Stimulated activated CD8-positive, alpha-beta memory T cell treated with anti-CD3 and anti-CD28 coated beads, Interleukin-4, amount 100 ng/mL, for 1 hour (primary cell): ENCODE data around the gene PTPN14.

Experiments
- DNase-seq, 2 donors: peaks; one replicate each; pipeline ENCODE4 v3.0.0-alpha.2; 2020; ENCODE audit warnings: low read depth in 2 of 2, low spot score in 1 of 2

PTPN14 gene

GRCh38 chr1:214435867-214436266, 115.5 kb downstream of the PTPN14 start:
- no peak for DNase-seq

GRCh38 chr1:214432245-214432644, 119.2 kb downstream of the PTPN14 start:
- DNase-seq: no peak

- DNase-seq: no peak
Observed at GRCh38 chr1:214429951-214430770, 121.2 kb downstream of the PTPN14 start.

- peak in 1 of 2 donors; percentile 21 for DNase-seq
Observed at GRCh38 chr1:214427871-214428277, 123.5 kb downstream of the PTPN14 start.

- no peak for DNase-seq
Observed at GRCh38 chr1:214426426-214426812, 125.0 kb downstream of the PTPN14 start.

- DNase-seq: no peak
Observed at GRCh38 chr1:214425716-214426425, 125.5 kb downstream of the PTPN14 start.

- DNase-seq: no peak
Observed at GRCh38 chr1:214425101-214425500, 126.3 kb downstream of the PTPN14 start.

- DNase-seq: no peak
Observed at GRCh38 chr1:214423045-214423444, 128.4 kb downstream of the PTPN14 start.

GRCh38 chr1:214422137-214422671, 129.2 kb downstream of the PTPN14 start:
- no peak for DNase-seq

- no peak for DNase-seq
Observed at GRCh38 chr1:214420833-214421232, 130.6 kb downstream of the PTPN14 start.

- no peak for DNase-seq
Observed at GRCh38 chr1:214420341-214420740, 131.1 kb downstream of the PTPN14 start.

- DNase-seq: no peak
Observed at GRCh38 chr1:214419650-214420049, 131.8 kb downstream of the PTPN14 start.

GRCh38 chr1:214418391-214418790, 133.0 kb downstream of the PTPN14 start:
- no peak for DNase-seq

GRCh38 chr1:214417545-214418210, 133.7 kb downstream of the PTPN14 start:
- DNase-seq: no peak

- DNase-seq: no peak
Observed at GRCh38 chr1:214416858-214417257, 134.5 kb downstream of the PTPN14 start.

GRCh38 chr1:214416417-214416816, 135.0 kb downstream of the PTPN14 start:
- DNase-seq: no peak

- DNase-seq: no peak
Observed at GRCh38 chr1:214415131-214415530, 136.3 kb downstream of the PTPN14 start.

- DNase-seq: no peak
Observed at GRCh38 chr1:214414691-214415090, 136.7 kb downstream of the PTPN14 start.

GRCh38 chr1:214413315-214413714, 138.1 kb downstream of the PTPN14 start:
- DNase-seq: no peak

GRCh38 chr1:214404571-214405213, 146.7 kb downstream of the PTPN14 start:
- DNase-seq: no peak

- DNase-seq: no peak
Observed at GRCh38 chr1:214404154-214404553, 147.2 kb downstream of the PTPN14 start.
